GM23248 (cell line): ENCODE data around the gene ACAA1.

Source experiments
- EZH2 ChIP-seq: fragments of 200-600 bp; sonication (generic); IDR thresholded peaks from 2 replicates; pipeline ENCODE4 v1.6.1; 2018; ENCODE audit warnings: antibody characterized with exemption, mild to moderate bottlenecking; ENCODE audit not compliant: insufficient read depth, poor library complexity, severe bottlenecking
- EZH2phosphoT487 ChIP-seq: fragments of 200-600 bp; sonication (generic); IDR thresholded peaks from 2 replicates; pipeline ENCODE4 v1.6.1; 2018; ENCODE audit warnings: antibody characterized with exemption, moderate library complexity, mild to moderate bottlenecking, low read depth; ENCODE audit not compliant: insufficient read depth

DNA sequence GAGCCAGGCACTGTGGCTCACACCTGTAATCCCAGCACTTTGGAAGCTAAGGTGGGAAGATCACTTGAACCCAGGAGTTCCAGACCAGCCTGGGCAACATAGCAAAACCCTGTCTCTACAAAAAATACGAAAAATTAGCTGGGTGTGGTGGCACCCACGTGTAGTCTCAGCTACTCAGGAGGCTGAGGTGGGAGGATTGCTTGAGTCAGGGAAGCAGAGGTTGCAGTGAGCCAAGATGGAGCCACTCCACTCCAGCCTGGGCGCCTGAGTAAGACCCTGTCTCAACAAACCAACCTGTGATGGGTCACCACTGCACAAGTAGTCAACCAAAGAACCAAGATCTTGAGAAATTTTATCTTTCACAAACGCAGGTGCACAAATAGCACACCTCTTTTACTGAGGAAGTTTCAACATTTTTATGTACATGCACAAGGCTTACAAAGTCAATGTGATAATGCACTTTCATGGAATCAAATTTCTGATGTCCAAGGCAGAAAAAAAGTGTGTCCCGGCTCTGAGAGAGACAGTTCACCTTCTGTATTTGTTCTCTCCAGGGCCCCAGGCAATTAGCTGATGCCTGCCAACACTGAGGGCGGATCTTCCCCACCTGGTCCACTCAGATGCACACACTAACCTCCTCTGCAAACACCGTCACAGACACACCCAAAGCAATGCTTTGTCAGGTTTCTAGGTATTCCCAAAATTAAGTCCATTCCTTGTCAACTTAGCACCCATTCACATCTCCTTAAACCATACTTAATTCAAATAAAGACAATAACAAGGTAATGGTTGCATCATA lies 12.4 kb downstream of the ACAA1 start:
- TF ChIP-seq EZH2 (no peak), EZH2phosphoT487 (no peak)
